Tongue (tissue), 2 donors: ENCODE measurements around the gene E2F6. TPM values are rescaled to one million over a fixed set of nuclear protein-coding genes. Genes with fewer than 3 reads are reported as not detected.
A peak's percentile ranks its signal among the peaks of the same experiment; 100 is the strongest.

Source experiments
- DNase-seq: peaks from one replicate; pipeline ENCODE4 v3.0.0-alpha.2; 2015
- total RNA-seq: library from RNA; depleted of rRNA; stranded (reverse); fragments of >200 nt; gene quantifications from one replicate; pipeline ENCODE4 v1.2.3, GENCODE V29; 2014

E2F6 gene
- total RNA-seq, 1 donor from 2014 or later = 25.8 TPM

- DNase-seq = no peak
These were observed 9.7 kb downstream of the E2F6 start for GRCh38 chr2:11456251-11456650.

DNA sequence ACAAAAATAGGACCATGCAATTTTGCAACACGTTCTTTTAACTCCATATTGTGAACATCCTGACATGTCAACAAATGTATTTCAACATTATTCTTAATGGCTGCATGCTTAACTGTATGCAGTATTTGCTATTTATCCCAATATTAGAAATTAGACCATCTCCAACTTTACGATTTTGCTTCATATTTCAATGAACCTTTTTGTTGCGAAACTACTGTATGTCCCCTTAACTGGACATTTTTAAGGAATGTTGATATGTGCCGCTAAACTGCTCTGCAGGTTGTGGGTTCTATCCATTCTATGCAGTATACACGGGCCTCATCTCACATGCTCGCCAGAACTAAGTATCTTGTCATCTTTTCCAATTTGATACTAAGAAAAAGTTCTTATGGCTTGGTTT, 11.1 kb downstream of the E2F6 start:
- no peak for DNase-seq

- DNase-seq = no peak
These were observed 15.2 kb downstream of the E2F6 start for GRCh38 chr2:11450791-11451190.

DNA sequence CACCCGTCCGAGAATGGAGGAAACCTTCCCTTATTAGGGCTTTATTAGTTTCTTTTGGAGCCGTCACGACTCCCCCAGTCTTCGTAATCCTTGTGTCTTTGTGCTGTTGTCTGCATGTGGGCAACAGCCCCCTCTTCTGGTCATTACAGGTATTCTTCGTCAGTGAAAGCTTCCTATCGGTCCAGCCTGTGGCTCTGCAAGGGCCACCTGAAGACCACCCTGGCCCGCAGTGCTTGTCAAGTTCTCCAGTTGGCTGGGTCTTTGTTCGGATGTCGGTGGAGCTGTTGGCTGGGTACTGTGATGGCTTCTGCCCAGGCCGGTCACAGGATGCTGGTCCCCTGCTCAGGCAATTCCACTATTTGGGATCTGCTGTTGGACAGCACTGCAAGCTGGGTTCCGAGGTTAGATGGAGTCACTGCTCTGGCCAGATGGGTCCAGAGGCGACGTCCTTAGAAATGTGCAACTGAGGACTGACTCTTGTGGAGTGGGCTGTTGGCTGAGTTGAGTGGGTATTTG, 19.2 kb downstream of the E2F6 start:
- DNase-seq = peak; percentile 84

DNA sequence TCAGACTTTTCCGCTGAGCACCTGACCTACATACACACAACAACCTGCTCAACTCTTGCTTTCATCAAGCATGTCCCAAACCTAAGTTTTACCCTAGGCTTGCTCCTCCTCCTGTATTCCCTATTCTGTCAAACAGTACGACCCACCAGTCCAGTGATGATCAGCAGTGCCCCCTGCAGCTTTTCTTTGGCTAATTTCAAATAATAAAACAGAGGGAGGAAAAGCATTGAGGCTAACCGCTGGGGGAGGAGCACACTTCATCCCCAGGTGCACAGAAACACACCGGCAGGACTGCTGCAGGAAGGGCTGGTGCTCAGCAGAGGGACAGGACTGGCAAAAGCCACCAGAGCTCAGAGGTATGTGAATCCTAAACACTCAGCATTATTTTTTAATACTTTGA, 21.2 kb downstream of the E2F6 start:
- DNase-seq = no peak

DNA sequence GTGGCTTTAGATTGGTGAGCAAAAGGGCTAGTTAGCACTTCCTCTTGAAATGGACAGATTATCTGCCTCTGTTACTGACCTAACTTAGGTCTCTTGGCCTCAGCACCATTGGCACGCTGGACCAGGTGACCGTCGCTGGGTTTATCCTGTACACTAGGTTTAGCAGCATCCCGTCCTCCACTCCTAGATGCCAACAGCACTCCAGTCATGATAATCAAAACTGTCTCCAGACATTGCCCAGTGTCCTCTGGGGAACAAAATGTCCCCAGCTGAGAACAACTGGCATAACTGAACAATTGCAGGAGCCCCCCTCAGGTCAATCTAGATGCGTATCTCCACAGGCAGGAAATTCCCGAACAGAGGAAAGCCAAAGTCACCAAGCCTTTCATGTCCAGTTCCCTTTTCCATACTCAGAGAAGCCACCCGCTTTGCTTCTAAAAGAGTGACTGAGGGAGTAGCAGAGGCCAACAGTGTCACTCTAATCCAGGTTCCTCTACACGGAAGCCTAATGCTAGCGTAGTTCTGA, 27.3 kb downstream of the E2F6 start:
- DNase-seq = no peak

- no peak for DNase-seq
These were observed 28.4 kb downstream of the E2F6 start for GRCh38 chr2:11437602-11438001.

DNA sequence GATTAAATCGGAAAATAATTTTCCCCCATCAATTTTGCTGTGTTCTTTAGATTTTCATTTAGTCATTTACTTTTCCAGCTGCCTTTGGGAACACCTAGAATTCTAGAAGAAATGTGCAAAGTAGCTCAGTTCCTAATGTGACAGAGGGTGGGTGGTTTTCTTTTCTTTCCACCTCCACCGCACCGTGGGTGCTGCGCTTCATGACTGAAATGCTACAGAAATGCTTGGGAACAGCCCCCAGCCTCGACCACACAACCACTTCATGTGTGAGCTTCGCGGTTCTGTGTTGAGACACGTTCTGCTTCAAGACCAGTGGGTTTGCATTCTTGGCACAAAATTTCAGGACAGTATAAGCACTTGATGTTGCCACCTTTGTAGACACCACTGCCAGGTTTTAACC, 30.9 kb downstream of the E2F6 start:
- no peak for DNase-seq

DNA sequence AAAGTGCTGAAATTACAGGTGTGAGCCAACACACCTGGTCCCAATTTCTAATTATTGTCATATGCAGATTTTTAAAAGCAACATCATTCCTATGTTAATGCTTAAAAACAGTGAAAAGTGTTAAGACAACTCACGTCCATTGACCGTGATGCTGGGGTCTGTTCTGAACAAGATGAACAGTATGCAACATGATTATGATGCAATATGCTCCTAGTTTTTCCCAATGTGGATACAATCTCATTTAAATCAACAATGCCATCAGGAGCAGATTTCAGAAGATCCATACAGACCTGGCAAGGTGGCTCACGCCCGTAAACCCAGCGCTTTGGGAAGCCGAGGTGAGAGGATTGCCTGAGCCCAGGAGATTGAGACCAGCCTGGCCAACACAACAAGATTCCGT, 31.5 kb downstream of the E2F6 start:
- no peak for DNase-seq

DNA sequence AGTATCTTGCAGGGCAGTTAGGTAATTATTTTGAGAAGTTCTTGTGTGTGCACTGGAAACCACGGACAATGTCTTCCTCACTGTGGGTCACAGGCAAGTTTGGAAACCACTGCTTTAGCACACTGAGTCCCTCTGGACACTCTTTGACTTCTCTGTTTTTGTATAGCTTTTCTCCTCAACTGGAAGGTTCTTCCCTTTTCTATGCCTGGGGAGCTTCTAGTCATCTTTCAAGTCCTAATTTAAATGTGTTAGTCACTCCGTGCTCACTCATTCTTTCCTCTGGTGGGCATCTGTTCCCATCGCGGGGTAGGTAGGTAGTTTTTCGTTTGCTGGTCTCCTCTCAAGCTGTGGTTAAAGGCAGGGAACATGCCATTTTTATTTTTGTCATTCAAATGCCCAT, 32.1 kb downstream of the E2F6 start:
- DNase-seq = no peak

GRCh38 chr2:11430729-11431128, 35.2 kb downstream of the E2F6 start:
- DNase-seq = no peak

DNA sequence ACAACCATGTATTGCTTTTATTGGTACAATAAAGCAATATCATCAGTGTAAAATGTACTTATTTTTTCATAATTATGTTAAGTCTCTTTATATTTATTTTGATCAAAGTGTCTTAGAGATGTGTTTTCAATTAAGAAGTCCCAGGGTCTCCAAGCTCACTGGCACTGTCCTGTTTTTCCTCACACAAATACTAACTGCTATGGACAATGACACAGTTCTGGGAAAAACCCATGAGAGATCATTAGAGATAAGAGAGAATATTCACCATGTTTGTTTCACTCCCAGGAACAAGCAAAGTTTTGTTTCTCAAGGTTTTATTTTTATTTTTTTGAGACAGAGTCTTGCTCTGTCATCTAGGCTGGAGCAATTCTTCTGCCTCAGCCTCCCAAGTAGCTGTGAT, 38.7 kb downstream of the E2F6 start:
- no peak for DNase-seq

GRCh38 chr2:11422901-11423435, 43.0 kb downstream of the E2F6 start:
- no peak for DNase-seq

DNA sequence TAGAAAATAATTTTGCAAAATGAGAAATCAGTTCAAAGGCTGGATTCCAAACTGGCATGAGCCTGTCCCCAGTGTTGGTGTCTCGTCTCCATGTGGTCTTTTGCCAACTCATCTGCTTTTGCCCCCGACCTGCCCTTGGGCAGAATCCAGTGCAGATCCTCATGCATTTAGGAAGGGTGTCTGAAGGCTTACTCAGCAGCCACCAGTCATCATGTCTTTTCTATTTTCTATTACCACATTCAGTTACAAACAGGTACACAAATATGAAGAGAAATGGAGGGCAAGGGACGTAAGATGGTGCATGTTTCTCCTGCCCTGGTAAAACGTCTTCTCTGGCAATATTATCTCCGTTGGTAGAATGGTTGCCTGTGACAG, 43.5 kb downstream of the E2F6 start:
- DNase-seq = no peak

DNA sequence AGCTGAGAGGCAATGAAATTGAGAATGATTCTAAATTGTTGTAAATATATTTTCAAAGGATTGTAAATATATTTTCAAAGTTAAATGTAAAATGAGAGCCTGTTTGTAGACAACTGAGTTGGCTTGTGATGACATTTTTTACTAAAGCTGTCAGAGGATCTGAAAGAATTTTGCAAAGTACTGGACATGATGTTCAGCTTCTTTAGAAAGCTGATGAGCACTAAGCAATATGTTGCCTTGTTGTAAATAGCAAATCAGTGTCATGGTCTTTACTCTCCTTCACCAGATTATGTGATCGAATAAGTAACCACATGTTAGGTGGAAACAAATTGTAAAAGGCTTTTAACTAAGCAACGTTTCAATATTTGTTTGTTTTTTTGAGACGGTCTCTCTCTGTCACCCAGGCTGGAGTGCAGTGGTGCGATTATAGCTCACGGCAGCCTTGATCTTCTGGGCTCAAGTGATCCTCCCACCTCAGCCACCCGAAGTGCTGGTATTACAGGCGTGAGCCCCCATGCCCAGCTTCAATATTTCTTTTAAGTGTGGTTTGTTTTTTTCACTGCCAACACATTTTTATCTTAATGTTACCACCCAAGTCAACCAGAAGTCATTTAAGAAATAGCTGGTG, 44.0 kb downstream of the E2F6 start:
- DNase-seq = no peak

- no peak for DNase-seq
These were observed 45.3 kb downstream of the E2F6 start for GRCh38 chr2:11420671-11421070.

DNA sequence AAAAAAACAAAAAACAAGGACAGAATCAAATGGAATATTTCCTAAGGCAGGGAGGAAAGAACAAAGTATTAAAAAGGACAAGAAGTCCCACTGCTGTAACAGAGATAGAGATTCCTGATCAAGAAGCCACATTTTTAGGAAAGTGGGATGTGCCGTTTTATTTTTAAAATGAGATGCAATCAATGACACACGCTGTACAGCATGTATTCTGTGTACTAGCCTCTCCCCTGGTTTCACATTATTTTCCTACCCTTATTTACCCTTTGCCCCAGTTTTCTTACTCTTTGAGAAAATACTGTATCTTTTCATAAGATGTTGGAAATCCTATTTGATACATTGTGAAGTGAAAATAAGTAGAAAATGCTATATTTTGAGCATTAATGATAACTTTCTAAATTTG, 45.8 kb downstream of the E2F6 start:
- DNase-seq = no peak

DNA sequence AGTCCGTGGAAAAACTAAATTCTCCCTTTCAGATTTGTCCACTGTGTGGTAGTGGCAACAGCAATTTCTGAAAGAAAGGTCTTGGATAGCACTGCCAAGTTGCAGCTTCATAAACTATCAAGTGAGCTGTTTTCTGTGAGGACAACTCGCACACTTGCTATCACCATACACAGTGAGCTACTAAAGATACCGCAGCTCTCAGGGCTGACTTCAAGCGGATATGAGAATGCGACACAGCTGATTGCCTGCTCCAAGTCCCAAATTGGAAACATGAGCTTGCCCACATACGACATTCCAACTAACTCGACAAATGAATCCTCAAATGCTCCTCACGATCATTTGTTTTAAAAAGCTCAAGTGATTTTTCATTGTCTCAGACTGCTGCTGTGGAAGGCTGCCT, 46.2 kb downstream of the E2F6 start:
- peak; percentile 57 for DNase-seq

DNA sequence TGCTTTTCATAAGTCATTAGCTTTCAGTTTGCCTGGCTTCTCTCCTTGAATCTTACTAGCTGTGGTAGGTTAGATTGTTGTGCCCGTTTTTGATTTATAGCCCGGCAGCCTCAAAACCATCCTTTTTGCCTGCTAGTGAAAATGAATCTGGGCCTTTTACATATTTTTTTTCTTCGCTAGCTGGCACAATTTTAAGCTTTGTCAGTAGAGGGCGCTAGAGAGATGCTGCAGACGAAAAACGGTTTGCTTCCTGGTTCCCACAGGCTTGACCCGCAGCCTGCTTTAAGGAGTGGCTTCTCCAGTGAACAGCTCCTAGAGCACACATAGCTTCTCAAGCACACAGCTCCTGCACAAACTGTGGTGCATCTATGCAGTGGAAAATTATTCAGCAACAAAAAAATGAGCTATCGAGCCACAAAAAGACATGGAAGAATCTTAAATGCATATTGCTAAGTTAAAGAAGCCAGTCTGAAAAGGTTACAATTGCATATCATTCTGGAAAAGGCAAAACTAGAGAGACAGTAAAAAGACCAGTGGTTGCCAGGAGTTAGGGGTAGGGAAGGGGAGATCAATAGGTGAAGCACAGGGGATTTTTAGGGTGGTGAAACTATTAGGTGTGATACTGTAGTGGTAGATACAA, 47.9 kb downstream of the E2F6 start:
- no peak for DNase-seq

GRCh38 chr2:11416931-11417330, 49.0 kb downstream of the E2F6 start:
- DNase-seq = no peak

DNA sequence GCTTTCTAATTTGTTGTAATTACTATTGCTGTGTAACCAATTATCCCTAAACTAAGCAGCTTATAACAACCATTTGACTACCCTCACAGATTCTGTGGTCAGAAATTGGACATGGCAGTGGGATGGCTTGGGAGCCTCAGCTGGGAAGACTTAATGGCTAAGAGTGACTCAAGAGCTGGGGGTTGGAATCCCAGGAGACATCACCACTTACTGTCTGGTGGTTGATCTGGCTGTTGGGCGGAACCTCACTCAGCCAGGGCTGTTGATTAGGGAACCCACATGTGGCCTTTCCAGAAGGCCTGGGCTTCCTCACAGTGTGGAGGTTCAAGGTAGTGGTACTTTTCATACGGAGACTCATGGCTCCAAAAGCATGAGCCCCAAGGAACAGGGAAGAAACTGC, 49.8 kb downstream of the E2F6 start:
- no peak for DNase-seq

DNA sequence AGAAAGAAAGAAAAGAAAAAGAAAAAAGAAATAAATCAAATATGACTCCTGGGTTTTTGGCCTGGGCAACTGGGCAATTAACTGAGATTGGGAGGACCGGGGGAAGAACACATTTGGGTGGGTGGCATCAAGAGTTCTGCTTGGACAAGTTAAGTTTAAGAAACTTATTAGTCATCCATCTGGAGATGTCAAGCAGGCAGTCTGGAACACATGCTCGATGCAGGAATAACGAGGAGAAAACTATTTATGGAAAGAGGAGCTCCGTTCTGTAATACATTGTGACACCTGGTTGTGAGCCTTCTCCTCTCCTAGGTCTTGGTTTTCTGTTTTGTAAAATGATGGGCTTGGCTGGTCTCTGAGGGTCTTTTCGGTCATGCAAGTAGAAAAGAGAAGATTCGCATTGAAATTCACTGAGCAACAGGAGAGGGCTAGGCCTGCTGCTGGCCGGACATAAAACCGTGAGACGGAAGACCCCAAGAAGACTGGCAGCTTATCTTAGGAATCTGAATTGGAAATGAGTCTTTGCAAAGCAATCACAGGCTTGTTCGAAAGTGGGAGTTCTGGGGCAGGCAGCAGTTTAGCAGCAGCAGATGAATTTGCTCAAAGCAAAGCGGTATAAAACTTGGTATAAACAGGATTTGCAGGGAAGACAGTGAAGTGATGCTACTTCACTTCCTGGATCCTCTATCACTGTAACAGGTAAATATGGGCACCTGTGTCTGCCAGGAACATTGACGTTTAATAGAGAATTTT, 51.4 kb downstream of the E2F6 start:
- no peak for DNase-seq

DNA sequence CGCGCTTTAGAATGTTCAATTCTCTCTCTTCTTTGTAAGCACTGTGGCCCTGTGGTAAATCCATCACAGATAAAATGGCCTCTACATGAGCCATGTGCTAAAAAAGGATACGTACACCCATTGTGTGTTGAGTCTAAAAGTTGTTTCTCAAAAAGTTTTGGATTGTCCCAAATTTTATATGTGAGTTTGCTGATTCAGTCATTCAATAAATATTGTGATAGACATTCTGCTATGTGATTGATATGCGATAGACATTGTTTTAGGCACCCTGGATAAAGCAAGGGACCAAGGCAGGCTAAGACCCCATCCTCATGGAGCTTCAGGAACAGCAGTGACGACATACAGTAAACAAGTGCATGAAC, 53.5 kb downstream of the E2F6 start:
- DNase-seq = no peak
